GM12874 (cell line): Measurements from ENCODE around the gene POC1A.

Experiments used
- CTCF ChIP-seq: IDR thresholded peaks from 2 replicates; pipeline ENCODE4 v1.5.1; 2011; ENCODE audit warnings: low read depth, mild to moderate bottlenecking, control low read depth, low read length, moderate library complexity; ENCODE audit not compliant: insufficient read depth

The POC1A gene

GRCh38 chr3:52106951-52107611 lies 47.1 kb downstream of the POC1A start:
- TF ChIP-seq CTCF, result no peak

DNA sequence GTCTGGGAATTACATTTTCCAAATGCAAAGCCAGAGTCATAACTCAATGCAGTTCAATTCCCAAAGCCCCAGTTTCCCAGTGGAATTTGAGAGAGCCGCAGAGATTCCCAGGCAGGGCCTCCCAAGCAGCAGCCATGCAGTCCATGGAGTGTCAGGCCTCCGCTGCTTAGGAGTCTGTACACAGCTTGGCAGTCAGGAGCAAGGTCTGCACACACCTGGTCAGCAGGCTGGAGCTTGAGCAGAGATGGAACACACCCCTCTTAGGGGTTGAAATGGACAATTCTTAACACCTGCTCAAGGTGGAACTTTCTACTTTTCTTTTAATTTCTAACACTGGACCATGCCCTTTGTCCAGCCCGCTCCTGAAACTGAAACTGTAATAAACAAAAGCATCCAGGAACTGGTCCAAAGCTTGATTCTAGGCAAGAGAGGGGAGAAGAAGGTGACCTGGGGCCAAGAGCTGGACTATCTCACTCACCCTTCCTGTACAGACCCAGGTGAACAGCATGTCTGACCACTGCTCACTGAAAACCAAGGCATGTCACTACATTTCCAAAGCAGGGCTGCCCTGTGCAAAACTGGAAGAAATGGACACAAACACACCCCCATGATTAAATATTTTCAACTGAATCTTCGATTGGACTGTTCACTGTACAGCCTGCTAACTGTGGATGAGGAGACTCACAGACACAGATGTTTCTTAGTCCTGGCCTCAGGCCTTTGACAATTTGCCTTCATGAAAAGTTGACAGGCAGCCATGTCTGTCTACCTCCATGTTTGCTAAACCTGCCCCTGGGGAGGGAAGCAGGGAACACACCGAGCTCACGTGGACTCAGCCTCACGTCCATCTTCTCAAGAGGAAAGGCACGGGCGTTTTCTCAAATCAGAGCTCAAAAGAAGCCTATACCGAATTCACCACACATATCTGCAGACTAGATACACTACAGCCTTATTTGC lies 49.3 kb downstream of the POC1A start:
- TF ChIP-seq CTCF, result no peak

GRCh38 chr3:52102934-52103333 lies 51.3 kb downstream of the POC1A start:
- no peak for TF ChIP-seq CTCF

GRCh38 chr3:52099001-52099401 lies 55.2 kb downstream of the POC1A start:
- no peak for TF ChIP-seq CTCF

GRCh38 chr3:52097851-52098507 lies 56.2 kb downstream of the POC1A start:
- no peak for TF ChIP-seq CTCF

- no peak for TF ChIP-seq CTCF
Observed at GRCh38 chr3:52095990-52096775, 58.0 kb downstream of the POC1A start.
